Activated CD8-positive, alpha-beta memory T cell treated with anti-CD3 and anti-CD28 coated beads for 1 hour (primary cell): Measurements from ENCODE around the gene EHD1.

Experiments
- DNase-seq, 2 donors: peaks; one replicate each; pipeline ENCODE4 v3.0.0-alpha.2; 2020; ENCODE audit warnings: low read depth in 1 of 2; ENCODE audit errors: extremely low read depth in 1 of 2

Gene EHD1

DNA sequence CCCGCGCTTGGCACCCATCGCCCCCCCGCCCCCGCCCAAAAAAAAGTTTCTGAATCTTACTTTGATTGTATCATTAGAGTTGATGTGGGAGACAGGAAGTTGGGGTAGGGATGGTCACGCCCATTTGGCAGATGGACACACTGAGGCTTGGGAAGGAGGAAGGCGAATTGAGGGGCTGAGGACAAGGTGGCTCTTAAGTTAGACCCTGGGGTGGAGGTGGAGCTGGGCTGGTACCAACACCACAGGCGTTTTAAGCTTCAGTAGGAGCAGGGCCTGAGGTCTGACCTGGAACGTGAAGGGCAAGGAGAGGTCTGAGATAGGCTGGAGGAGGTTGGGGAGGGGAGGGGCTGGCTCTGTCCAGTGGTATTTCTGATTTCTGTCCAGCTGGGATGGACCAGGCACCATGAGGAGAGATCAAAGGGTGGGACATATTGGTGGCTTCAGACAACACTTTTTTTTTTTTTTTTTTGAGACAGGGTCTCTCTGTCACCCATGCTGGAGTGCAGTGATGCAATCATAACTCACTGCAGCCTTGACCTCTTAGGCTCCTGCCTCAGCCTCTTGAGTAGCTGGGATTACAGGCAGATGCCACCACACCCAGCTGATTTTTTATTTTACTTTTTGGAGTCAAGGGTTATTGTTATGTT lies 33.2 kb downstream of the EHD1 start:
- DNase-seq = no peak

GRCh38 chr11:64844330-64845128 lies 33.9 kb downstream of the EHD1 start, which contains the start of gene CDC42BPG:
CDC42BPG (minus strand) TSS chr11:64844653; CDS start chr11:64844569, 84 bp downstream.
- peak in 1 of 2 donors; percentile 57 for DNase-seq

DNA sequence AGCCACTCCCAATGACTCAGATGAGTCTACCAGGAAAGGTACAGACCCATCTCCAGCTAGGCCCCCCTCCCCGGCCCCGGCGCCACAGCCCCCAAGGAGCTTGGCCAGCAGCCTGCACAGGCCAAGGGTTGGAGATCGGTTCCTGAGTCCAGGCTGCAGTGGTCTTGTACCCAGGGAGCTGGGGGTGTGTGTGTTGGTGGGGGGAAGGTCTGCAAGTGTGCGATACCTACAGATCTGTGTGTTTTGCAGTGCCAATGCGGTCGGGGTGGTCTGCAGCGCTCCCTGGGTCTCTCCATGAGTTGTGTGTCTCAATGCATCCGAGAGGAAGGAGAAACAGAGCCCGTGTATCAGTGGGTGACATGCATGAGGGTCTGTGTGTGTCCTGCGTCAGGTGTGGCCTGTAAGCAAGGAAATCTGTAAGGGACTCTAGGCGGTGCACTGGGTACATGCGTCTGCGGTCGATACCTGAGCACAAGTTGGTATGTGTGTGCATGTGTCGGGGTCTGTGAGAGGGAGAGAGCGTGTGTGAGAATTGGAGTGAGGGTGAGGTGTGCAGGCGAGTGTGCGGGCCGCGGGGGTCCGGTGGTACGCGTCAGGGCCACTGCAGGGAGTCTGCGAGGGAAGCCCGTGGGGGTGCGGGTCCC lies 34.6 kb downstream of the EHD1 start:
- DNase-seq = no peak

GRCh38 chr11:64842851-64843685 lies 35.4 kb downstream of the EHD1 start:
- no peak for DNase-seq

GRCh38 chr11:64842366-64842759 lies 36.1 kb downstream of the EHD1 start:
- DNase-seq = no peak

DNA sequence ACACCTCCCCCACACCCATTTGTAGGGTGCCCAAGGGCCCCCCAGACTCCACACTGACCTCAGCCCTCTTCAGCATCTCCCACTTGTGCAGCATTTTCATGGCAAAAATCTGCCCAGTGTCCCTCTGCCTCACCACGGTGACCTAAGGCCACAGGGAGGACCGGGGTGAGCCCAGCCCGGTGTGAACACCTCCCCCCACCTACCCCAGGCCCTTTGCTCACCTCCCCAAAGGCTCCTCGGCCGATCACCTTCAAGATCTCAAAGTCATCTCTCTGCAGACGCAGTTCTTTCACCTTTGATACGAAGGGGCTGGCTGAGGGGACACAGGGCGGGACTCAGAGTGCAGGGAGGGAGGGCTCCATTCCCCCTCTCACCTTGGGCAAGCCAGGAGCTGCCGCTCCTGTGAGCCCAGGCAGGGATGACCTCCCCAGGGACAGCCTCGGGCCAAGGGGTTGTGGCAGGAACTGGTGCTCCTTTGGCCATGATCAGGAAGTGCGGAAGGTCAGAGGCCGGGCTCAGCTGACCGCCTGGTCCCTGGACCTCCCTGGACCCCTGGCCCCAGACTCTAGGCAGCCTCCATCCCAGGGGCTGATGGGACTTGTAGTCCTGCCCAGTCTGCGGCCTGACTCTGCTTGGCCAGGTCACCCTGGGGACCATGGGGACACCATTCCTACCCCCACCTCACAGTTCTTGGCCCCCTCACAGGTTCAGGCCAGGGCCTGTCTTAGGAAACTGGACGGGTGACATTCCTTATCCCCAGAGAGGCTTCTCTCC lies 36.6 kb downstream of the EHD1 start:
- DNase-seq = no peak

DNA sequence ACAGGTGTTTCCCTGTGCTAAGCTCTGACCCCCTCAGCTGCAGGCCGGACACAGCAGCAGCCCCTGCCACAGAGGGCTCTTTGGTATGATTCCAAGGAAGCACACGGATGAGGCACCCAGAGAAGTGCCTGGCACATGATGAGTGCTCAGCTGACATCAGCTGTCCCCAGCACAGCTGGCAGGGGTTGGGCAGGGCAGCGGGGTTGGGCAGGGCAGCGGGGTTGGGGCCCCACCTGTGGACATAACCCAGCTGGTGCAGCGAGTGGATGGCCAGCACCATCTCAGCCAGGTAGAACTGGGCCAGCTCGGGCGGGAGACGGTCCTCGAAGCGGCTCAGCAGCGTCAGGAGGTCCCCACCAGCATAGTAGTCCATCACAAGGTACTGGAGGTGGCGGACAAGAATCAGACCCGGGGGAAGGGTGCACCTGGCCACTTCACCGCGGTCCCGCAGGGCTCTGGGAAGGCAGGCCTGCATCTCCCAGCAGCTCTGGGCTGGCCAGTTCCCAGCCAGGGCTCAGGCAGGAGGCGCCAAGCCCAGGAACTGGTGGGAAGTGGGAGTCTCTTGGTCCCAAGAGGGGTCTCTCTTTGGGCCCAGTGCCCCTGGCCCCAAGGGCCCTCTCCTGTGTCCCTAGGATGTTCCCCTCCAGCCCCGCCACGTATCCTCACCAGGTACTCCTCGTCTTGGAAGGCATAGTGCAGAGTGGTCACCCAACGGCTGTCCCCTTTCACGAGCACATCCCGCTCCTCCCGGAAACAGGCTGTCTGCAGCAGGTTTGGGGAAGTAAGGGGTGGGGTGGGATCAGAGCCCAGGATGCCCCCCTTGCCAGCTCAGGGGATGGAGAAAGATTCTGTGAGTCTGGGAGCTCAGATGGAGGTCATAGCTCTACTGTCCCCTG lies 38.3 kb downstream of the EHD1 start:
- DNase-seq = no peak

GRCh38 chr11:64839335-64839734 lies 39.1 kb downstream of the EHD1 start:
- DNase-seq = no peak

DNA sequence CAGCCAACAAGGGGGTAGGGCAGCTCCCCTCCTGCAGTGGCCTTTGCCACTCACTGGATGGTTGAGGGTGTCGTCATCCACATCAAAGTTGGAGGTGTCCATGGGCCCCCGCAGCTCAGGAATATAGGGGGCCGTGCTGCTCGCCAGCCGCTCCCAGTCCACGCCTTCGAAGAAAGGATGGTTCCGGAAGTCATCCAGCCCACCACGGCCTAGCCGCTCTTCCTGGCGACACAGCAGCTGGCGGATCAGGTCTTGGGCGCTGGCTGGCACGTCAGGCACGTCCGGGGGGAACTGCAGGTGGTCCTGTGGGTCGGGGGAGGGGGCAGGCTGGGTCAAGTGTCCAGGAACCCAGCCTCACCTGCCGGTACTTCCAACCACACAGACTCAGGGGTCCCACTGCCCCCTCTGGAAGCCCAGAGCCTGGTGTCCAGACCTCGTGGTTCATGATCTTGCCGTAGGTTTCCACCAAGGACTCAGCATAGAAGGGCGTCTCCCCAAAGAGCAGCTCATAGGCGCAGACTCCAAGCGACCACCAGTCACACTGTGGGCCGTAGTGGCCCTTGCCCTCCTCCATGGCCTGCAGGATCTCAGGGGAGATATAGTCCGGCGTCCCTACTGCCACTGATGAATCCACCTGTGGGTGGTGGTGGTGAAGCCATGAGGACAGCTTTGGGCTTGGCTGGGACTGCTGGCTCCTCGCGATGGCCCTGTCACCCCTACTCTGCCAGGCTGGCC lies 39.7 kb downstream of the EHD1 start:
- no peak for DNase-seq

DNA sequence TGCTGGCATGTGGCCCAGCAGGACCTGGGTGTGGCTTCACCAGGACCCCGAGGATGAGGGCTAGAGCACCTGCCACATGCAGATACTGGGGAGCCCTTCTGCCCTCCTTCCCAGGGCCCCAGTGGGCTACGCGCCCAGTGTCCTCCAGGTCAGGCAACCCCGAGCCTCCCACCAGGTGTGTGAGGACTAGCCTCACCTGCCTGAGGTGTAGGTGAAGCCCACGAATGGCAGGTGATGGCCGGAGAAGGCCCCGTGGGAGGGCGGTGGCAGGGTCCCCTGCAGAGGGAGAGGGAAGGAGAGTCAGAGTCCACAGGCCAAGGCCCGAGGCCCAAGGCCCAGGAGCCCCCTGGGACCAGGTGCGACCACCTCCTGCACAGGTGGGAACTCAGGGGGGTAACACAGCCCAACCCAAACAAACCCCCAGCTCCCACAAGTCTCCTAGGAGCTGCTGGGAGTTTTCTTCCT lies 40.5 kb downstream of the EHD1 start:
- DNase-seq = no peak

DNA sequence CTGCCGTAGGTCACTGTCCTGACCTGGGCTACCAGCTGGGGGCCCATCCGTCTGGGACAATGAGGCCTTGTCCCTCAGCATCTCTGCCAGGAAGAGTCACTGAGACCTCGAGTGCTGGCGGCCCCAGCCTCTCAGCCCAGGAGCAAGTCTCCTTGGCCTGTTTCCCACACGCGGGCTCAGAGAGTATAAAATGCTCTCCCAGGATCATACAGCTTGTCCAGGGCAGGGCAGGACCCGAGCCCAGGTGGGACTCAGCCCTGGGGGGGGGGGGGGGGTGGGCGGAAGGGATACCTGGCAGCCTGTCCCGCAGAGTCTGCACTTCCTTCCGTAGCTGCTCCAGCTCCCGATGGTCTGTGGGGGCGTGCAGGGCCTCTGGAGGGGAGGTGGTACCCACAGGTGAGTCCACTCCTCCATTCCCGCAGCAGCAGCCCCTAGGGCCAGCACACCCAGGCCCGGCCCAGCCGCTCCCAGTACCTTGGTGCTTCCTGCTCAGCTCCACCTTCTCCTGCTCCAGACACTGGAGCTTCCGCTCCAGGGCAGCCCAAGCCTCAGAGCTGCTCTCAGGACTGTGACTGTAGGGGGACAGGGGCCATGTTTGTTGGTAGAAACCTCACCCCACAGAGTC lies 41.9 kb downstream of the EHD1 start:
- DNase-seq = no peak

DNA sequence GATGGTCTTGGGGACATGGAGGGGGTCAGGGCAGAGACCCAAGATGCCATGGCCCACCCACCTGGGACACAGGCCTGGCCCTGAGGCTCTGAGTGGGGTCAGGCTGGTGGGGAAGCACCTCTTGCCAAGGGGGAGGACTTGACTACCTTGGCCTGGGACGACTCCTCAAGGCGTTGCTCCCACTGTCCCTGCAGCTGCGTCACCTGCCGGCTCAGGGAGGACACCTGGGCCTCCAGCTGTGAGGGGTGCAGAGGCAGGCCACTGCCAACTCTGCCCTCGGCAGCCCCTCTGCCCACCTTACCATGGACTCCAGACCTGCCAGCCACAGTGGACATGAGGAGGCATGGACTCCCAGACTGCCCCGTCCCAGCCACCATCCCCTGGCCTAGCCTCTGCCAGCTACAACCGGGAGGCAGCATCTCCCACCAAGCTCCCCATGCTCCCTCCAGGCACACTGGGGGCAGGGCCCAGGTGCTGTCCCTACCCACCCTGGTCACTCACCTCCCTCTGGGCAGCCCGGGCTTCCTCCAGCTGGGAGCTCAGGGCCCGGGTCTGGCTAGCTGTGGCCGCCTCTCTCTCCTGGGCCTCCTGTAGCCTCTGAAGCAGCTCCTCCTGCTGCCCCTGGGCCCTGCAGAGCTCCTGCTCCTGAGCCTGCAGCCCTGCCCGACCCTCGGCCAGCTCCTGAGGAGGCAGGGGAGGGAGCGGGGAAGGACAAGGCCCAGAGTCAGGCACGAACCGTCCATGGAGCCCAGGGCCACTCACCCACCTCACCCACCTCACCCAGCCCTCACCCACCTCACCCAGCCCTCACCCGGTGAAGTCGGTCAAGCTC lies 42.6 kb downstream of the EHD1 start:
- no peak for DNase-seq

DNA sequence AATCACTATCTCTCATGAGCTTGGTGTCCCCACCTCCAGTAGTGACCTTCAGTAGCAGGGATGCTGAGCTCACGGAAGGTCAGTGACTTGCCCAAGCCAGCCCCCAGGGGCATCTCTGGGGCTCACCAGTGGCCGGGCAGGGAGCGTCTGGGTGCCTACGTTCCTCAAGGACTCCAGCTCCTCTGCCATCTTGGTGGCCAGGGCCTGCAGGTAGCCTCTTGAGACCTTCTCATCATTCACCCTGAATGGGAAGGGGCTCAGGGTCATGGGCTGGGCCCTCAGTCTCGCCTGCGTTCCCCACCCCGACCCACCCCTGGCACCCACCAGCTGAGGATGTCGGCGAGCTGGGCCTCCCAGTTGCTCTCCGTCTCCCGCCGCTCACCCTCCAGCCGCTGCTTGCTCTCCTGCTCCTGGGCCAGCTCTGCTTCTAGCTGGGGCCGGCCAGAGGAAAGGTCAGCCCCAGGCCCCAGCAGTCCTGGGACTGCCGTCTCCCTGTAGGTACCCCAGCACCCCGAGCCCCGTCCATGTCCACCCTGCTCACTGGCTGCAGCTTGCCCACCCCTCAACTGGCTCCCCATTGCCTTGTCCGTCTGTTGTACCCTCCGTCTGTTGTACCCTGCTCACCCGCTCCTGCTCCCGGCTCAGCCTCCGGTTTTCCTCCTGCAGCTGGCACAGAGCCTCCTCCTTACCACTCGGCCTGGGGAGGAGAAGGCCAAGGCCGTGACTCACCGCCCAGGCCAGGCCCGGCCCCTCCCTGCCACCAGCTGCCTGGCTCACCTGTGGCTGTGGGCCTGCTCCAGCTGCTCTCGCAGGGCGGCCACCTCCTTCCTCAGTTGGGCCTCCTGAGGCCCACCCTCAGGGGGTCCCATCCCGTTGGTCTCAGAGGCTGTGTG lies 43.5 kb downstream of the EHD1 start:
- no peak for DNase-seq

DNA sequence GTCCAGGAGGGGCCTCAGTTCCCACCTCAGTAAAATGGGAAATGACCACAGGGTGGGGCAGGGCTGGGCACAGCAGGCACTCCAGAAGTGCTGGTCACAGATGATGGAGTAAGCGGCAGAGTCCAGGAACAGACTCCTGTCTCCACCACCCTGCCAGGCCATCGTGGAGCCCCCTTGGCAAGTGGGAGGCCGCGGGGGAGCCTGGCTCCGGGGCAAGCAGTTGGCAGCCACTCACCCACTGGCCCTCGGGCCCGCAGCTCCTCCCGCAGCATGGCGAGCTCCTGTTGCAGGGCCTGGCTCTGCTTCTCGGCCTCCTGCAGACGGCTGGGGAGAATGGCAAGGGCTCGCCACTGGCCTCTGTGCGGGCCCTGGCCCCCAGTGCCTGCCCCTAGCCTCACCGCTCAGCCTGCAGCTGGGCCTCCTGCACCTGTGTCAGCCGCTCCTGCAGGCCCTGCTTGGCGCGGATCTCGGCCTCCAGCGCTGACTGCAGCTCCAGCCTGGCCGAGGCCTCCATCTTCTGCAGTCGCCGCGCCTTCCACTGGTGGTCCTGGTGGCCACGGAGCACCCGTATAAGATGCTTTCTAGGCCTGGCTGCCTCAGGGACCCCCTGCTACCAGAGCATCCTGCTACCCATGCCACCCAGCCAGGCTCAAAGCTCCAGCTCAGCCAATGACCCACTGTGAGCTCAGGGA lies 44.2 kb downstream of the EHD1 start:
- no peak for DNase-seq

GRCh38 chr11:64833509-64833908 lies 44.9 kb downstream of the EHD1 start:
- DNase-seq = no peak

DNA sequence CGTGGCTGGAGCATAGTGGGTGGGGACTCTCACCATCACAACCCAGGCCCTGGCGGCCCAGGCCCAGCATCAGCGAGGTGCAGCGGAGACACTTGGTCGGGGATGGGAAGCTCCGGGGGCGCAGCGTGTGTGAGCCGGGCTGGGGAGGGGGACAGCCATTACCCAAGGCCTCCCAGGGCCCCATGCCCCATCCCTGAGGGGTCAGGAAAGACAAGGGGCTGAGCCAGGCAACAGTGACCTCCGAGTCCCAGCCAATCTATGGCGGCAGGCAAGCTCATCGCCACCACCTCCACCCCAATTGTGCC lies 45.3 kb downstream of the EHD1 start:
- no peak for DNase-seq
